ENCODE measurements around the gene KRTAP5-10.

Gene KRTAP5-10

DNA sequence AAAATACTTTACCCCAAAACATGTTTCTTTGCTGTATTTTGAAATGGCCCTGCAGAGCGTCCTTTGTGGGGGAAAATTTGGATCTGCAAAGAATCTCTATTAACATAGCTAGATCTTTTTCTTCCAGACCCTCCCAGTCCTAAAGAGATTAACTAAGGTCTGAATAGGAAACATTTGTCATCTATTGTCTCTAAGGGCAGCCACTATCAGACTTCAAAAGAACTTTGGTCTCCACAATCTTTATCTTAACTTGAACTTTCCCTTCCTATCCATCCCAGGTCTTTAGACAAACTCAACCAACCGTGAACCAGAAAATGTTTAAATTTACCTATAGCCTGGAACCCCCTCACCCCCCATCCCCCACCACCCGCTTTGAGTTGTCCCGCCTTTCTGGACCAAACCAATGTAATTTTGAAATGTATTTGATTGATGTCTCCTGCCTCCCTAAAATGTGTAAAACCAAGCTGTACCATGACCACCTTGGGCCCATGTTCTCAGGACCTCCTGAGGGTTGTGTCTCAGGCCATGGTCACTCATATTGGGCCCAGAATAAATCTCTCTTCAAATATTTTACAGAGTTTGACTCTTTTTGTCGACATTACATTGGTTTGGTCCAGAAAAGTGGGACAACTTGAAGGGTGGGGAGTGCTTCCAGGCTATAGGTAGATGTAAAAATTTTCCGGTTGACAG is 20.7 kb upstream of the KRTAP5-10 start:
- TF ChIP-seq, protein P1, sequence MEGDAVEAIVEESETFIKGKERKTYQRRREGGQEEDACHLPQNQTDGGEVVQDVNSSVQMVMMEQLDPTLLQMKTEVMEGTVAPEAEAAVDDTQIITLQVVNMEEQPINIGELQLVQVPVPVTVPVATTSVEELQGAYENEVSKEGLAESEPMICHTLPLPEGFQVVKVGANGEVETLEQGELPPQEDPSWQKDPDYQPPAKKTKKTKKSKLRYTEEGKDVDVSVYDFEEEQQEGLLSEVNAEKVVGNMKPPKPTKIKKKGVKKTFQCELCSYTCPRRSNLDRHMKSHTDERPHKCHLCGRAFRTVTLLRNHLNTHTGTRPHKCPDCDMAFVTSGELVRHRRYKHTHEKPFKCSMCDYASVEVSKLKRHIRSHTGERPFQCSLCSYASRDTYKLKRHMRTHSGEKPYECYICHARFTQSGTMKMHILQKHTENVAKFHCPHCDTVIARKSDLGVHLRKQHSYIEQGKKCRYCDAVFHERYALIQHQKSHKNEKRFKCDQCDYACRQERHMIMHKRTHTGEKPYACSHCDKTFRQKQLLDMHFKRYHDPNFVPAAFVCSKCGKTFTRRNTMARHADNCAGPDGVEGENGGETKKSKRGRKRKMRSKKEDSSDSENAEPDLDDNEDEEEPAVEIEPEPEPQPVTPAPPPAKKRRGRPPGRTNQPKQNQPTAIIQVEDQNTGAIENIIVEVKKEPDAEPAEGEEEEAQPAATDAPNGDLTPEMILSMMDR (IDR thresholded peaks at IDR 0.05; ENCODE audit: borderline replicate concordance, control extremely low read depth, extremely low read depth, insufficient read depth, missing control alignments): no peak
- in situ Hi-C loops (cut with MboI; ENCODE audit: low sequenced_read_pairs, unreplicated experiment): no loop called here
- no peak for DNase-seq (ENCODE audit: low spot score)

DNA sequence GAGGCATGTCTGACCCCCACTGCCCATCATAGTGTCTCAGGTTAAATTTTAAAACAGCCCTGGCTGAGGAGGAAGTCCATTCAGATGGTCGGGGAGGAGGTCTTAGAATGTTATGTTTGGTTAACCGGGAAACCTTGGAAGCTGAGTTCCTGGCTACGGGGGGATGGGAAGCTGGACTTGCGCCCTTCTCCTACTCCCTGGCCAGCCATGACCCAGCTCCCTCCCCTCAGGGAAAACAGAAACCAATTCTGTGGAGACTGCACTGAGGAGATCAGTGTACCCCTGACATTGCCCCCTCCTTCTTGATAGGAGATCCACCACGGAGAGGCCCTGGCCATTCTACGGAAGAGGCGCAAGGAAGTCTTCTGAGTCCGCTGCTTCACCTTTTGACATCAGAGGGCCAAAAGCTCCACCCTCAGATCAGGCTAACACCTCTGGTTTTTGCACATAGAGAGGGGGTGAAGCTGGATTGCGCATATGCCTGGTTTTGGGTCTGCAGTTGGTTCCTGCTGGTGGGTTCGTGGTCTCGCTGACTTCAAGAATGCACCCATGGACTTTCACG is 19.9 kb upstream of the KRTAP5-10 start:
- TF ChIP-seq, protein P1 (IDR thresholded peaks at IDR 0.05; ENCODE audit: borderline replicate concordance, control extremely low read depth, extremely low read depth, insufficient read depth, missing control alignments): no peak
- in situ Hi-C loops (cut with MboI; ENCODE audit: low sequenced_read_pairs, unreplicated experiment): no loop called here
- DNase-seq (ENCODE audit: low spot score): no peak

DNA sequence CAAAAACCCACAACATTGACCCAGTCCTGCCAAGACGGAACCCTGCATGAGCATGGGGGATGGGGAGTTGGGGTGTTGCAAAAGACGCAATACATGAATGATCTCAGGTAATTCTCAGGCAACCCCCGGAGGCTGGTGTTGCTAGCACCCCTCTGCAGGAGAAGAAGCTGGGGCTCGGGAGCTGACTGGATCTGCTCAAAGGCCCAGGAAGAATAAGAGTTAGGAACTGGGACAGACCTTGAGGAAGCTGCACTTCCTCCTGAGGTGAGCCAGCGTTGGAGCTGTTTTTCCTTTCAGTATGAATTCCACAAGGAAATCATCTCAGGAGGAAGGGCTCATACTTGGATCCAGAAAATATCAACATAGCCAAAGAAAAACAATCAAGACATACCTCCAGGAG is 17.2 kb upstream of the KRTAP5-10 start, which contains the start of gene KRTAP5-9:
TSS of gene KRTAP5-9 (plus strand) at position 301 of the 400 bp plus-strand sequence. CDS start 238 bp downstream, outside the sequence.
- no peak for DNase-seq (ENCODE audit: low spot score)
- TF ChIP-seq, protein P1 (IDR thresholded peaks at IDR 0.05; ENCODE audit: borderline replicate concordance, control extremely low read depth, extremely low read depth, insufficient read depth, missing control alignments): no peak
- in situ Hi-C loops (cut with MboI; ENCODE audit: low sequenced_read_pairs, unreplicated experiment): no loop called here

DNA sequence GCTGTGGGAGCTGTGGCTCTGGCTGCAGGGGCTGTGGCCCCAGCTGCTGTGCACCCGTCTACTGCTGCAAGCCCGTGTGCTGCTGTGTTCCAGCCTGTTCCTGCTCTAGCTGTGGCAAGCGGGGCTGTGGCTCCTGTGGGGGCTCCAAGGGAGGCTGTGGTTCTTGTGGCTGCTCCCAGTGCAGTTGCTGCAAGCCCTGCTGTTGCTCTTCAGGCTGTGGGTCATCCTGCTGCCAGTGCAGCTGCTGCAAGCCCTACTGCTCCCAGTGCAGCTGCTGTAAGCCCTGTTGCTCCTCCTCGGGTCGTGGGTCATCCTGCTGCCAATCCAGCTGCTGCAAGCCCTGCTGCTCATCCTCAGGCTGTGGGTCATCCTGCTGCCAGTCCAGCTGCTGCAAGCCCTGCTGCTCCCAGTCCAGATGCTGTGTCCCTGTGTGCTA is 16.6 kb upstream of the KRTAP5-10 start:
- DNase-seq (ENCODE audit: low spot score): no peak
- in situ Hi-C loops (cut with MboI; ENCODE audit: low sequenced_read_pairs, unreplicated experiment): no loop called here
- TF ChIP-seq, protein P1 (IDR thresholded peaks at IDR 0.05; ENCODE audit: borderline replicate concordance, control extremely low read depth, extremely low read depth, insufficient read depth, missing control alignments): no peak

DNA sequence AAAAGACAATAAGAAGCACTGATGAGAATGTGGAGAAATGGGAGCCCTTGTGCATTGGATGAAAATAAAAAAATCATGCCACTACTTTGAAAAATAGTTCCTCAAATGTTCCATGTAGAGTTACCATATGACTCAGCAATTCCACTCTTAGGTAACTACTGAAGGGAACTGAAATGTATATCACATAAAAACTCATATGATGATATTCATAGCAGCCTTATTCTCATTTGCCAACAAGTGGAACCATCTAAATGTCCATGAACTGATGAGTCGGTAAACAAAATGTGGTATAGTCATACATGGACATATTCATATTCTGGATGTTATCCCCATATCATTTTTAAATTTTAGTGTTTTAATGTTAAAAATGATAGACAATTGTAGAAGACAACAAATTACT is 13.7 kb upstream of the KRTAP5-10 start:
- in situ Hi-C loops (cut with MboI; ENCODE audit: low sequenced_read_pairs, unreplicated experiment): no loop called here
- no peak for DNase-seq (ENCODE audit: low spot score)
- TF ChIP-seq, protein P1 (IDR thresholded peaks at IDR 0.05; ENCODE audit: borderline replicate concordance, control extremely low read depth, extremely low read depth, insufficient read depth, missing control alignments): no peak

DNA sequence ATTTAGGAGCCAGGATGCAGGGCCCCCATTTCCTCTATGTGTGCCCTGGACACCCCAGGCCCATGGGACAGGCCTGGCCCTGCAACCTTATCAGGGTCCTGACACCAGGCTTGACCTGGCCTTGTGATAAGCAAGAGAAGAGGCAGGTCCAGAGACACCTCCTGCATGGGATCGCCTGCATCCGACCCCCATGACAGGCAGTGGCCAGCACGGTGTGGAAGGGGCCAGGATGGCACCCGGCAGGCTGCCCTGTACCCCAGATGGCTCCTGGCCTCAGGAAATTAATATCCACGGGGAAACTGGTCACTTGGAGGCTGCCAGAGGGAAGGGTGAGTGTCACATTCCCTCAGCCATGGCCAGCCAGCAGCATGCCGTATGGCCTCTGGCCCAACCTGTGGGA is 10.4 kb upstream of the KRTAP5-10 start:
- in situ Hi-C loops (cut with MboI; ENCODE audit: low sequenced_read_pairs, unreplicated experiment): no loop called here
- TF ChIP-seq, protein P1 (IDR thresholded peaks at IDR 0.05; ENCODE audit: borderline replicate concordance, control extremely low read depth, extremely low read depth, insufficient read depth, missing control alignments): no peak
- DNase-seq (ENCODE audit: low spot score): no peak

All from GM13976 (cell line).